Measurements from ENCODE around the gene RHEB. TPM values are rescaled to one million over a fixed set of nuclear protein-coding genes. Genes with fewer than 3 reads are reported as not detected.
"Not testable (repeated sequence)": the region's sequence is repeated elsewhere in the genome, so short reads cannot be mapped to it uniquely, and the experiment has no call there.

The RHEB gene
- total and polyA plus RNA-seq, 2 donors (not counting 1 experiment from before 2014, with no cell fraction given), result 9.3 to 40.3 TPM

- CTCF ChIA-PET, result interaction anchor here (0.9 to 2.0 kb wide), 4 partner anchors 111 to 262 kb away, joined by 3 to 15 read pairs (median 4); partner anchors contain the start of gene NUB1
- intact Hi-C loops (cut with micrococcal nuclease), result loop anchor here (1.0 to 10.0 kb wide), 3 partner anchors 46 to 208 kb away; no protein-coding TSS in a partner anchor
Measured at GRCh38 chr7:151520419-151521261, 945 bp upstream of the RHEB start.

DNA sequence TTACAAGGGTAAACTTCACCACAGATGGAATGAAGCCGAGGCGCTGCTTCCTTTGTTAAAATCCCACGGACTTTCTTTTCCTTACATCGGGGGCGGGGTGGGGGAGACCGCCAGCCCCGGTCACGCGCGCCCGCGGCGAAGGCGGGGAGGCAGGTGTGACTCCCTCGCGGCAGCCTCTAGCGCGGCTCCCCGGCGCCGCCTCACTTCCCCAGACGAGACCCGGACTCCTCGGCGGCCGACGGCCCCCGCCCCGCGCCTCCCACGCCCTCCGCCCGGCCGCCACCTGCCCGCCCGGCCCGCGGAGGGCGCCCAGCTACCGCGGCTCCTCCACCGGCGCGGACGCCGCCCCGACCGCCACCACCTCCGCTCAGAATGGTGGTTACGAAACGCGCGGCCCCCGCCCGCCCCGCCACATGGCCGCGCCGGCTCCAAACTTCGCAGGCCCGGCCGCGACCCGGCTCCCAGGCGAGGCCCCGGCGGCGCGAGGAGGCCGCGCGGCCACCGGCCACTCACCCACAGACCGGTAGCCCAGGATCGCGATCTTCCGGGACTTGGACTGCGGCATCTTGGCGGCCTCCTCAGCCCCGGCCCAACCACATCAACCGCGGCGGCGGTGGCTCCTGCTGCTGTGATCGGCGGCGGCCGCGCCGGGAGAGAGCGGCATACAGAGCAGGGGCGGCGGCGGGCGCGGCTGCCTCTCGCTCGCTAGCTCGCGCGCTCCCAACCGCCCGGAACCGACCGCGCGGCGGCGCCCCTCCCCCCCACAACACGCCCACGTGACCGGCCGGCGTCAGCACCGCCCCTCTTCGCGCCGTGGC lies 539 bp downstream of the RHEB start:
- not testable (repeated sequence) for H3K36me3 ChIP-seq (replicated peaks in 1 of 2; ENCODE audit: control extremely low read depth in 1 of 2, control insufficient read depth in 1 of 2, extremely low read depth in 1 of 2, insufficient read depth in 2 of 2, low read length in 1 of 2); H3K27me3 ChIP-seq (replicated peaks in 1 of 4; ENCODE audit: control extremely low read depth in 1 of 4, control insufficient read depth in 3 of 4, insufficient read depth in 4 of 4, low read length in 3 of 4); H2AFZ ChIP-seq (ENCODE audit: insufficient read depth, low read depth, low read length, poor library complexity, severe bottlenecking); H3K9me3 Mint-ChIP-seq (ENCODE audit: insufficient read depth); H3K27me3 Mint-ChIP-seq; H3K9me3 ChIP-seq (ENCODE audit: control extremely low read depth in 1 of 3, control insufficient read depth in 2 of 3, insufficient read depth in 1 of 3, low read length in 2 of 3)
- ChIA-PET CTCF (interaction anchor here (0.9 to 2.0 kb wide), 4 partner anchors 113 to 264 kb away, joined by 3 to 15 read pairs (median 4); partner anchors contain the start of gene NUB1), POLR2A (interaction anchor here (0.6 to 1.8 kb wide), 2 partner anchors 28 to 113 kb away, joined by 3 to 14 read pairs; no protein-coding TSS in a partner anchor)
- WGBS (ENCODE audit: insufficient coverage), result under 1% methylated on average over 78 of the region's 118 CpGs
- peak overlapping the region; percentile 99 for H3K4me2 ChIP-seq (replicated peaks; ENCODE audit: low read depth, low read length, poor library complexity, severe bottlenecking)
- ATAC-seq (ENCODE audit: low read depth) (peak; percentile 63), DNase-seq (peak; percentile 86)
- peaks cover 47% of the 10 kb centered on the region for H3K79me2 ChIP-seq (ENCODE audit: control insufficient read depth, insufficient read depth, low read length)
- Mint-ChIP-seq H3K27ac (peak overlapping the region; percentile 95), H3K4me1 (peaks cover 41% of the 10 kb centered on the region), H3K4me3 (peak overlapping the region; percentile 82)
- H3K4me1 ChIP-seq (ENCODE audit: control insufficient read depth in 2 of 2, insufficient read depth in 2 of 2, low read length in 2 of 2), result peaks cover 18 to 27% of the 10 kb centered on the region in 2 donors
- peak overlapping the region; percentile 71 for H3K9ac ChIP-seq (ENCODE audit: low read length)
- intact Hi-C loops (cut with micrococcal nuclease), result loop anchor here (1.0 to 2.0 kb wide), 2 partner anchors 292 to 358 kb away; partner anchors contain the start of genes ABCF2 and PRKAG2
- peak overlapping the region; percentile 78 to 93 for H3K27ac ChIP-seq (ENCODE audit: low read length in 2 of 2)
- H3K4me3 ChIP-seq (ENCODE audit: control extremely low read depth in 1 of 5, extremely low read depth in 1 of 5, insufficient read depth in 1 of 5, low read depth in 2 of 5, low read length in 4 of 5), result peak overlapping the region; percentile 63 to 79 (median 74)
- H4K20me1 ChIP-seq (ENCODE audit: control insufficient read depth, insufficient read depth, low read length, poor library complexity, severe bottlenecking), result peaks cover 45% of the 10 kb centered on the region

More at GRCh38 chr7:151520419-151521261, 945 bp upstream of the RHEB start:
- peaks cover 3% of the 10 kb centered on the region for H3K27me3 Mint-ChIP-seq
- H3K4me2 ChIP-seq (replicated peaks; ENCODE audit: low read depth, low read length, poor library complexity, severe bottlenecking), result peak overlapping the region; percentile 99
- peaks cover 30% of the 10 kb centered on the region for H4K20me1 ChIP-seq (ENCODE audit: control insufficient read depth, insufficient read depth, low read length, poor library complexity, severe bottlenecking)
- peak overlapping the region; percentile 95 for H3K27ac Mint-ChIP-seq
- H3K9me3 ChIP-seq (ENCODE audit: control extremely low read depth in 1 of 3, control insufficient read depth in 2 of 3, insufficient read depth in 1 of 3, low read length in 2 of 3), result peaks cover 0 to 7% (median 0%) of the 10 kb centered on the region in 3 donors
- peaks cover 31% of the 10 kb centered on the region for H3K4me1 Mint-ChIP-seq
- peaks cover 18 to 27% of the 10 kb centered on the region in 2 donors for H3K4me1 ChIP-seq (ENCODE audit: control insufficient read depth in 2 of 2, insufficient read depth in 2 of 2, low read length in 2 of 2)
- WGBS (ENCODE audit: insufficient coverage), result 8% methylated on average over 48 of the region's 55 CpGs
- no peaks in the 10 kb centered on the region for H3K9me3 Mint-ChIP-seq (ENCODE audit: insufficient read depth)
- peak overlapping the region; percentile 82 for H3K4me3 Mint-ChIP-seq
- H3K27ac ChIP-seq (ENCODE audit: low read length in 2 of 2), result peak overlapping the region; percentile 71 to 93
- DNase-seq, result no peak
- no peak for ATAC-seq (ENCODE audit: low read depth)
- H3K27me3 ChIP-seq (replicated peaks in 1 of 4; ENCODE audit: control extremely low read depth in 1 of 4, control insufficient read depth in 3 of 4, insufficient read depth in 4 of 4, low read length in 3 of 4), result peaks cover 0 to 4% (median 2%) of the 10 kb centered on the region in 4 experiments
- peak overlapping the region; percentile 71 for H3K9ac ChIP-seq (ENCODE audit: low read length)
- no peak for TF ChIP-seq CTCF (IDR thresholded peaks at IDR 0.05)
- TF ChIP-seq EZH2 (IDR thresholded peaks at IDR 0.05; ENCODE audit: borderline replicate concordance, insufficient read depth, low read depth, low read length, poor library complexity, severe bottlenecking), result no peak
- peak overlapping the region; percentile 92 for H2AFZ ChIP-seq (ENCODE audit: insufficient read depth, low read depth, low read length, poor library complexity, severe bottlenecking)
- H3K4me3 ChIP-seq (ENCODE audit: control extremely low read depth in 1 of 5, extremely low read depth in 1 of 5, insufficient read depth in 1 of 5, low read depth in 2 of 5, low read length in 4 of 5), result peak overlapping the region; percentile 56 to 72 (median 66)
- H3K79me2 ChIP-seq (ENCODE audit: control insufficient read depth, insufficient read depth, low read length), result peaks cover 32% of the 10 kb centered on the region
- POLR2A ChIA-PET, result interaction anchor here (1.0 to 1.8 kb wide), 2 partner anchors 112 to 355 kb away, joined by 3 to 14 read pairs; no protein-coding TSS in a partner anchor
- H3K36me3 ChIP-seq (replicated peaks in 1 of 2; ENCODE audit: control extremely low read depth in 1 of 2, control insufficient read depth in 1 of 2, extremely low read depth in 1 of 2, insufficient read depth in 2 of 2, low read length in 1 of 2), result no peaks in the 10 kb centered on the region
